NCI-H526 treated with DMSO at 0.1 percent for 48 hours (cell line): ENCODE results near the gene SLC16A8.

Experiments
- DNase-seq: peaks from one replicate; lab custom pipeline; 2025; lab: John Stamatoyannopoulos, UW

Gene SLC16A8

DNA sequence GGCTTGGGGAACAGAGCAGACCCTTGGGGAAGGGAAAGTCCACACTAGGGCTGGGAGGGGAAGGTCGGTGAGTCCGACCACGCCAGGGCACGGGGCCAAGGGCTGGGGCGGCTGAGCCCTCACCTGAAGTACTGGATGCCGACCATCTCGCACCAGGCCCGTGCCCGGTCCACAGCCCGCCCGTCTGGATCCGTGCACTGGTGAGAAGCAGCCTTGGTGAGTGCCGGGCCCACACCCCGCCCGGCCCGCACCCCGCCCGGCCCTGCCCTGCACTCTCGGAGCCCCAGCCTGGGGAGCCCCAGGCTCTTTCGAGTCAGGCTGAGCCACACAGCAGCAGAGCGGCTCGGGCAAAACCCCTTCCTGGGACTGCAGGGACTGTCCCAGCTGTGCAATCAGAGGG lies 28.4 kb upstream of the SLC16A8 start:
- DNase-seq = no peak

GRCh38 chr22:38111925-38112355 lies 28.0 kb upstream of the SLC16A8 start:
- no peak for DNase-seq

- DNase-seq = peak; percentile 7
Observed at GRCh38 chr22:38110863-38111852, 27.2 kb upstream of the SLC16A8 start.

GRCh38 chr22:38110008-38110862 lies 26.3 kb upstream of the SLC16A8 start, which contains the start of gene BAIAP2L2:
TSS of gene BAIAP2L2 (minus strand) at chr22:38110684. CDS start at chr22:38110525, 159 bp downstream.
- no peak for DNase-seq

- DNase-seq = no peak
Observed at GRCh38 chr22:38109371-38110001, 25.5 kb upstream of the SLC16A8 start.

DNA sequence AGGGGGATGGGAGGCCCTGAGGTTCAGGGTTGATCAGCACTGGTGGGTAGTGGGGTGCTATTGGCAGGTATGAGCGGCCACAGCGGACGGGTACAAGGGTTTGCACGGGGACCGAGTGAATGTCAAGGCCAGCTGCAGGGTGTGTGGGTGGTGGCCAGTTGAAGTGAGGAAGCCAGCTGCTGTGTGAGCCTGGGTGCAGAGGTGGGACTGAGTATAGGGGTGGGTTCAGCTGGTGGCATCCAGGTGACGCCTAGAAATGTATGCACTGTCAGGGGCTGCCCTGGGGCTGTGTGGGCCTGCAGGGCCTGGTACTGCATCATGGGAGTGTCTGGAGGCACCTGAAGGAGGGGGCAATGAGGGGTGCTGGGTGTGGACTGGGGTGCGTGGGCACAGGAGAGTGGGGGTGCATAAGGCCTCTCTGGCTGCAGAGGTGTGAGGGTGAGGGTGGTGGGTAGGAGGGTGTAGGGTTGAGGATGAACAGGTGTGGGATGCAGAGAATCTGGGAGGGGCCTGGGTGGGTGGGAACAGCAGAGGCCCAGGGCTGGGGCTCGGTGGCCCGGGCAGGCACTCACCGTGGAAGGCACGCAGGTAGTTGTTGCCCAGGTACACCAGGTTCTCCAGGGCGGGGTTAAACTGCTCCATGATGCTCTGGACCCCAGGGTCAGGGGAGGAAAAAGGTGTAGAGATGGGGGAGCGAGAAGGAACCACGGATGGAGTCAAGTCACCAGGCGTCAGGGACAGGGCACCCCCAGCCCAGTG lies 24.8 kb upstream of the SLC16A8 start:
- no peak for DNase-seq

- DNase-seq = no peak
Observed at GRCh38 chr22:38107692-38108515, 23.9 kb upstream of the SLC16A8 start.

DNA sequence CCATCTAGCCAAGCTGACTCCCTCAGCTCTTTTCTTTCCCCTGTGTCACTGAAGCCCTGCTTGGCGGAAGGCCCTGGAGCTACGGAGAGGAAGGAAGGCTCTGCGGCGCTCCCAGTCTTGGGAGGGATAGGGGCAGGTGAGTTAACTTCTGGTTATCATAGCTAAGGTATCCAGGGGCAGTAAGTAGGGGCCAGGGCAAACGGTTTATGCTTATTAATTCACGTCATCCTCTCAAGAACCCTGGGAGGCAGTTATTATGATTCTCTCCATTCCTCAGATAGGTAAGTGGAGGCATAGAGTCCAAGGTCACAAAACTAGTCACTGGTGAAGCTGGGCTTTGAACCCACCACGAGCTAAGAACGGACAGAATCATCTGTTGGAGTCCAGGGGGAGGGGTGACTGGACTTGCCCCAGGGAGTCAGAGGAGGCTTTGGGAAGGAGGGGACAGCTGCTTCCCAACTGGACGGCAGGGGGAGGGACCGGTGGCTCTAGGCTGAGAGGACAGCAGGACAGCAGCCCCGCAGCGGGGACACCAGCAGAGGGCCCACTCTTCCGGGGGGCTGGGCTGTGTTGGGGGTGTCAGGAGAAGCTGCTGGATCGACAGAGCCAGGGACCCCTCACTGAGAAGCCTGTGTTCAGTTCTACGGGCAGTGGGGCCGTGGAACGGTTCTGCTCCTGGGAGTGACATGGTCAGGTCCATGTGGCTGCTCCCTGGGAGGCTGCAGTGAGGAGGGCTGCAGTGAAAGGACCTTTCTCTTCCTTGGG lies 23.0 kb upstream of the SLC16A8 start:
- DNase-seq = no peak

DNA sequence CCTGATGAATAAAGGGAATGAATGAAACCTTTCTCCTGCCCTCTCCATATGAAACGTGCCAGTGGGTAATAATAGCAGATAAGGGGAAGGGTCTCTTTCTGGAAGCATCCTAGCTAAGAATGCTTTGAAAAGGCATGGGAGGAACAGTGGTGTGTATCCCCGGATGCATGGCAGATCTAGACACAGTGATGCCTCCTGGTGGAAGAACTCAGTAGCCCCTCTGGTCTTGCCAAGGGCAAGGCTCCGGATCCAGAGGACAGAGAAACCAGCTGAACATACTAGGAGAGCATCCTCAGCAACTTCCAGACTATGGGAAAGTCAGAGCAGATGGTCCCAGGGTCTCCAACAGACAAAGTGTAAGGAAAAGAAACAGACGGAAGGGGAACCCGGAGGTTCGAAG lies 20.1 kb upstream of the SLC16A8 start:
- DNase-seq = no peak

- no peak for DNase-seq
Observed at GRCh38 chr22:38103641-38104040, 19.7 kb upstream of the SLC16A8 start.

DNA sequence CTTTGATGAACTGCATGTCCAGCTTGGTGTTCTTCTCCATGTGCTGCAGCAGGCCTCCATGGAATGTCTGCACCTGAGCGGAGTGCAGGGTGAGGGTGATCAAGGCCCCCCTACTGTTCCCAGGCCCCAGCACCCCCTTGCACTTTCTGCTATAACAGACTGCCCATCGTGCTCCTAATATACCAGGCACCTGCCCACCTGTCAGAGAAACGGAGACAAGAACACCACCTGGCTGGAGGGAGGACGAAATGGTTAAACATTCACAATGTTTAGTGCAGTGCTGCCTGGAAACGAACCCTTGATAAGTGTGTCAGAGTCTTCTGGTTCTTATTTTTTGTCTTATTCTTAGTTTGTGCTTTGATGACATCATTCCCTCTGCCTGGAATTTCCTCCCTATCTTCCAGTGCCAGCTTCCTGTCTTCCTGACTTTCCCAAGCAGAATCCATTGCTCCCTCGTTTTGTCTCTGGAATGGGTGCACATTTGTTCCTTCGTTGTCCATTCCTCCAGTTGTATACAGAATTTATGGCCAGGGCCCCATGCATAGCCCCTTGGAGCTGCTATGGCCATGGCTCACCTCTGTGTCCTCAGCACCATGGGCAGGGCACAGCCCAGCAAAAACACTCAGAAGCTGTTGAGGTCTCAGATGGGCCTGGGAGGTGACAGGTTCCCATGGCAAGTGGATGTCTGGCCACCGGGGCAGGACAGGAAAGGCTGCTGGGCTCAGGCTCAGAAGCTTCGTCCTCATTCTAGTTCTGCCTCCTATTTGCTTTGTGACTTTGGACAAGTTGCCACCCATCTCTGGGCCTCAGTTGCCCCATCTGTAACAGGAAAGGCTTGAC lies 14.6 kb upstream of the SLC16A8 start:
- DNase-seq = no peak

DNA sequence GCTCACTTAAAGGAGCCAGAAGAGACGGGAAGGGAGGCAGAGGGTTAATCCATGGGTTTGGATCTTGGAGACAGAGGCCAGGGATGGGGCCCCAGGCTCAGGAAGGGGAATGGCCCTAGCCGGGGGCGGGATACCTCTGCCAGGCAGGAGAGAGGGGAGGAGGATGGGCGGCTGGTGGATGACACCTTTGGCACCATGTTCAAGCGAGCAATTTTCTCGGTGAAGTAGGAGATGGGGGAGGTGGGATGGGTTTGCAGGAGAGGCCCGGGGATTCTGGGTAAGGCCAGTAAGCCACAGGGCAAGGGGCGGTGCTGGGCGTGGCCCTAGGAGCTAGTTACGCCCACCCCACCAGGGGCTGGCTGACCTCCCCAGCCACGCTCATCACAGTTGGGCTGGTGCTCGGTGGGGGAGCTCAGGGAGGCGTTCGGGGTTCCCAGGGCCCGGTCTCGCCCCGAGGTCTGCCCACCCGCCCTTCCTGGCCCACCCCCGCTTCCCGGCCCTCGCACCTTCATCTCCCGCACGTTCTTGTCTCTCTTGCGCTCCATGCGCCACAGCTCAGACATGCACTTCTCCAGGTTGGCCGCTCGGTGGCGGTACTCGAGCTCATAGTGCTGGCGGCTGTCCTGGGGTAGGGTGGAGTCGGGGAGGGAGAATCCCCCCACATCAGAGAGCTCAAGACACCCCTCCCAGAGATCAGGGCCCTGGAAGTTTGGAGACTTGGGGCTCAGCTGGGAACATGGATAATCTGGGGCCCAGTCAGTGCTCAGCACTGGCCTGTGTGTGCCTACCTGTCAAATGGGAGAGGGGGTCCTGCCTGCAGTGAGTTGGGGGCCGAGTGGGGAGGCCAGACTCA lies 13.8 kb upstream of the SLC16A8 start:
- no peak for DNase-seq

GRCh38 chr22:38097058-38097457 lies 13.1 kb upstream of the SLC16A8 start:
- no peak for DNase-seq

DNA sequence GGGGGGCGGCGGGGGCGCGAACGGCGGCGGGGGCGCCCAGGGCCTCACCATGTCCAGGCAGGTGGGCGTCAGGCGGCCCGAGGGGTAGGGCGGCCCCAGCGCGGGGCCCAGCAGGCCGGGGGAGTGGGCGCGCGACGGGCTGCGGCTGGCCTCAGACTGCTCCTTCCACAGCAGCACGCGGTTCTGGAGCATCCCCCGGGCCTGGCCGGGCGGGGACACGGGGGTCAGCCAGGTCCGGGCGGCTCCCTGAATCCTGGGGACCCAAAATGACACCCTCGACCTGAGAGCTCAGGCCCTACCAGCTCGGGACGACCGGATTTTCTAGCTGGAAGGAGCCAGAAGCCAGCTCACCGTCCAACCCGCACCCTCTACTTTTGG lies 5.5 kb upstream of the SLC16A8 start:
- no peak for DNase-seq

DNA sequence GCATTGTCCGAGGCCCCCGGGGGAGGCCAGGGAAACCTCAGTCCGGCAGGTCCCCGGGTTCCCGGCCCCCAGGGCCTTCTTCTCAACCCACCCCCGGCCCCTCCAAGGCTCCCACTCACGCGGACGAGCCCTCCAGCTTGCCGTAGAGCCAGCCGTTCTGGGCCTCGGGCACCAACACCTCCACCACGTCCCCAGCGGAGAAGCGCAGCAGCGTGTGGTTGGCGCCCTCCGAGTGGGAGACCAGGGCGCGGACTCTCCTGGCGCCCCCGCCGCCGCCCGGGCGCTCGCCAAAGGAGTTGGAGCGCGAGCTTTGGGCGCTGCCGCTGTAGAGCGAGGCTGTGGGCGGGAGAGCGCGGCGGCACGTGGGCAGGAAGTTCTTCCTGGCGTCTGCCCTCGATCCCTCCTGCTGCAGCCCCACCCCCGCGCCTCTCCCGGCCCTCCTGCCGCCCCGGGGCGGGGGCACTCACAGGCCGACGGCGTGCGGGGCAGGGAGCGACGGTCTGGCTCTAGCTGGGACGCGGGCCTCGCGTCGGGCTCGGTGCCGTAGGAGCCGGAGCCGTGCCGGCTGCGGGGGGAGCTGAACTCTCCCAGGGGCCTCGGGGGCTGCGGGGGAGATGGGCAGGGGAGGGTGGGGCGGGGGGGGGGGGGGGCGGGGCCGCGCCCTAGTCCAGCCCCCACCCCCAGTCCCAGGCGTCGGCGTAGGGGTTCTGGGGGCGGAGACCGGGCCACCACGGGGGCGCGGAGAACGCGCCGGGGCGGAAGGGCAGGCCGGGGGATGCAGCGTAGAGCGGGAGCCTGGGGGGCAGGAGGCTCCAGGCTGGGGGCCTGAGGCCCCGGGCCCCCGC lies 4.9 kb upstream of the SLC16A8 start:
- DNase-seq = no peak

- no peak for DNase-seq
Observed at GRCh38 chr22:38087855-38088254, 3.9 kb upstream of the SLC16A8 start.

DNA sequence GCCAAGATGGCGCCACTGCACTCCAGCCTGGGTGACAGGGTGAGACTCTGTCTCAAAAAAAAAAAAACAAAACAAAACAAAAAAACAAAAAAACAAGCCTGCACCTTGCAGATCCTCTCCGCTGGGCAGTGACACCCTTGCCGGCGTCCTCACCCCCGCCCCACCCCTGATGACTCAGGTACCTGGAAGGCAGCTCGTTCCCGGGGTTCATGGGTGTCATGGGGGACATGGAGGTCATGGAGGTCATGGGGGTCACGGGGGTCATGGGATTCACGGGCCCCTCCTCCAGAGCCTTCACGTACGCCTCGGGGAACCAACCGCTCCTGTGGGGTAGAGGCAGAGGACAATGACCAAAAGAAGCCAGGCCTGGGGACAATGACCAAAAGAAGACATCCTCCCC lies 3.0 kb upstream of the SLC16A8 start:
- DNase-seq = no peak
